Ovary (tissue), 9 donors: ENCODE measurements around the gene FKBP9. TPM values are rescaled to one million over a fixed set of nuclear protein-coding genes. Genes with fewer than 3 reads are reported as not detected.

Experiments
- DNase-seq, 5 donors: peaks; one replicate each; pipeline ENCODE4 v3.0.0-alpha.2; 2019 to 2020
- H3K27ac ChIP-seq, 2 donors: fragments of 200-600 bp; one replicate each; pipeline versions ENCODE4 v1.5.1 to v1.8.0; 2019 to 2022
- H3K27me3 ChIP-seq: fragments of 200-600 bp; one replicate; pipeline ENCODE4 v1.8.0; 2022
- H3K36me3 ChIP-seq: fragments of 200-600 bp; sonication (generic); one replicate; pipeline ENCODE4 v1.5.1; 2019
- H3K4me1 ChIP-seq: one replicate; pipeline ENCODE4 v1.8.1; 2013; ENCODE audit warnings: mild to moderate bottlenecking, moderate library complexity; ENCODE audit not compliant: insufficient read depth
- H3K4me3 ChIP-seq: fragments of 200-600 bp; sonication (generic); one replicate; pipeline ENCODE4 v1.5.1; 2017
- H3K9me3 ChIP-seq, 2 donors: fragments of 200-600 bp in 1 of 2; sonication (generic) in 1 of 2; one replicate each; pipeline versions ENCODE4 v1.5.1 to v1.8.1; 2013 to 2019; ENCODE audit warnings: mild to moderate bottlenecking in 1 of 2, moderate library complexity in 1 of 2
- CTCF ChIP-seq, 3 donors: fragments of 450-650 bp in 2 of 3; fragments of 200-600 bp in 1 of 3; IDR thresholded peaks; one replicate each; pipeline versions ENCODE4 v1.5.1 to v1.8.0; 2016 to 2022; ENCODE audit warnings: antibody characterized with exemption in 3 of 3, mild to moderate bottlenecking in 1 of 3
- EP300 ChIP-seq: sonication (generic); formaldehyde crosslinking; IDR thresholded peaks from one replicate; pipeline ENCODE4 v1.6.1; 2017; ENCODE audit warnings: antibody characterized with exemption
- POLR2A ChIP-seq: fragments of 450-650 bp; IDR thresholded peaks from one replicate; pipeline ENCODE4 v1.6.1; 2017; ENCODE audit warnings: antibody characterized with exemption, mild to moderate bottlenecking, moderate library complexity
- WGBS, 3 donors: extraction: QIAGEN DNeasy Blood & Tissue Kit in 1 of 3; methylation state at CpG; one replicate each; pipeline versions ENCODE4 v1.1.5 to v1.1.7; 2013 to 2017; 5-methylcytosine and 5-hydroxymethylcytosine counted together
- intact Hi-C, 4 donors: fragments of 100-400 bp; cut with DNase I; formaldehyde crosslinking; loops; one replicate each; pipeline versions ENCODE4 v1.11.0 to v1.15.1; 2022 to 2023
- polyA plus RNA-seq, 2 donors: library from polyadenylated mRNA; stranded (reverse); fragments of 200-250 nt in 1 of 2; fragments of 350-450 nt in 1 of 2; fragmentation: Illumina TruSeq in 1 of 2; extraction: RNeasy Lipid Tissue Mini Kit (QIAGEN cat#74804) in 1 of 2; gene quantifications; one replicate each; pipeline ENCODE4 v1.2.3, GENCODE V29; 2013 to 2014
- total RNA-seq, 7 donors: library from RNA; depleted of rRNA in 2 of 7; stranded (reverse); fragments of >200 nt in 2 of 7; fragmentation: NEBNext Ultra II Directional in 3 of 7; extraction: Animal tissue kit (Norgen Biotek cat#: 25700) in 3 of 7; gene quantifications; one replicate each; pipeline versions ENCODE4 v1.1.0 to v1.2.4, GENCODE V29; 2016 to 2023
- donor health status: DM: no; HTN: no; CAD: no; lungs with moderate emphysema.
- donor health status: DM: no; HTN: no; CAD: no.
- donor health status: Bipolar disorder and iron deficiency.
- donor health status: DM: yes; HTN: yes; CAD: no.
- donor health status: DM: no; HTN: no; CAD: no.
- donor health status: DM: yes; HTN: yes; CAD: no.

The FKBP9 gene
- total and polyA plus RNA-seq, 9 donors: 53.2 to 200 (median 101) TPM

- DNase-seq: no peak
- no peak overlapping the region for H3K27ac ChIP-seq
- no peak overlapping the region for H3K4me3 ChIP-seq
- peaks cover 4% of the 10 kb centered on the region for H3K4me1 ChIP-seq
- no peaks in the 10 kb centered on the region for H3K36me3 ChIP-seq
- TF ChIP-seq EP300: no peak
- H3K27me3 ChIP-seq: no peaks in the 10 kb centered on the region
- H3K9me3 ChIP-seq: no peaks in the 10 kb centered on the region
- intact Hi-C loops: no loop called here
- 93 to 96% (median 95%) methylated on average over 3 of the region's 3 CpGs for WGBS, 3 donors
Observed at GRCh38 chr7:33048257-33048656, 91.0 kb downstream of the FKBP9 start.

GRCh38 chr7:33048704-33049103 is 91.5 kb downstream of the FKBP9 start:
- TF ChIP-seq EP300: no peak
- no peak for TF ChIP-seq CTCF (IDR thresholded peaks at IDR 0.05)
- no peak for TF ChIP-seq POLR2A
- WGBS, 3 donors: 98 to 100% (median 98%) methylated on average over 1 of the region's 1 CpG
- Histone ChIP-seq H3K27me3 (no peaks in the 10 kb centered on the region), H3K4me3 (no peak overlapping the region), H3K4me1 (peaks cover 1% of the 10 kb centered on the region), H3K27ac (no peak overlapping the region), H3K36me3 (no peaks in the 10 kb centered on the region), H3K9me3 (no peaks in the 10 kb centered on the region)
- intact Hi-C loops: no loop called here
- DNase-seq: no peak

GRCh38 chr7:33050535-33051318 is 93.5 kb downstream of the FKBP9 start:
- H3K9me3 ChIP-seq: no peaks in the 10 kb centered on the region
- H3K27me3 ChIP-seq: no peaks in the 10 kb centered on the region
- H3K27ac ChIP-seq: no peak overlapping the region
- intact Hi-C loops: no loop called here
- TF ChIP-seq CTCF (IDR thresholded peaks at IDR 0.05) (peak in 2 of 3 donors; percentile 29 to 59), EP300 (no peak)
- H3K4me3 ChIP-seq: no peak overlapping the region
- DNase-seq: no peak
- no peaks in the 10 kb centered on the region for H3K36me3 ChIP-seq
- WGBS, 3 donors: 0 to 38% (median 0%) methylated on average over 1 of the region's 1 CpG
- peaks cover 1% of the 10 kb centered on the region for H3K4me1 ChIP-seq

GRCh38 chr7:33053721-33054120 is 96.5 kb downstream of the FKBP9 start:
- DNase-seq: no peak
- WGBS, 3 donors: 53 to 69% (median 53%) methylated on average over 1 of the region's 1 CpG
- no peak overlapping the region for H3K4me3 ChIP-seq
- no peaks in the 10 kb centered on the region for H3K9me3 ChIP-seq
- TF ChIP-seq EP300: no peak
- TF ChIP-seq CTCF (IDR thresholded peaks at IDR 0.05): no peak
- no peaks in the 10 kb centered on the region for H3K36me3 ChIP-seq
- no peak overlapping the region for H3K27ac ChIP-seq
- peaks cover 2% of the 10 kb centered on the region for H3K4me1 ChIP-seq
- intact Hi-C loops: no loop called here
- no peaks in the 10 kb centered on the region for H3K27me3 ChIP-seq

- intact Hi-C loops: no loop called here
- H3K4me1 ChIP-seq: peaks cover 4% of the 10 kb centered on the region
- TF ChIP-seq POLR2A (no peak), EP300 (no peak), CTCF (IDR thresholded peaks at IDR 0.05) (no peak)
Observed at GRCh38 chr7:33054261-33054964, 97.2 kb downstream of the FKBP9 start.

More at GRCh38 chr7:33054261-33054964, 97.2 kb downstream of the FKBP9 start:
- 89 to 95% (median 93%) methylated on average over 2 of the region's 2 CpGs for WGBS, 3 donors
- Histone ChIP-seq H3K9me3 (no peaks in the 10 kb centered on the region), H3K27me3 (no peaks in the 10 kb centered on the region), H3K36me3 (no peaks in the 10 kb centered on the region), H3K4me3 (no peak overlapping the region), H3K27ac (no peak overlapping the region)
- no peak for DNase-seq
